ENCODE measurements around the gene ZMYND19.
"Not testable (repeated sequence)": the region's sequence is repeated elsewhere in the genome, so short reads cannot be mapped to it uniquely, and the experiment has no call there.

- TF ChIP-seq CTCF, POLR2AphosphoS5, POLR2A (IDR thresholded peaks at IDR 0.05): not testable (repeated sequence)
Measured at GRCh38 chr9:137596577-137596976, 6.3 kb upstream of the ZMYND19 start.
